ENCODE measurements around the gene CBFA2T3.

Gene CBFA2T3

GRCh38 chr16:88938777-88939244 lies 38.2 kb downstream of the CBFA2T3 start:
- DNase-seq = no peak

- no peak for DNase-seq
Observed at GRCh38 chr16:88938119-88938776, 38.8 kb downstream of the CBFA2T3 start.

GRCh38 chr16:88937206-88937621 lies 39.8 kb downstream of the CBFA2T3 start:
- DNase-seq = no peak

- DNase-seq = no peak
Observed at GRCh38 chr16:88936556-88937205, 40.3 kb downstream of the CBFA2T3 start.

GRCh38 chr16:88936008-88936555 lies 40.9 kb downstream of the CBFA2T3 start:
- no peak for DNase-seq

GRCh38 chr16:88934066-88934667 lies 42.8 kb downstream of the CBFA2T3 start:
- no peak for DNase-seq

GRCh38 chr16:88932929-88933328 lies 44.1 kb downstream of the CBFA2T3 start:
- no peak for DNase-seq

GRCh38 chr16:88931936-88932335 lies 45.1 kb downstream of the CBFA2T3 start:
- DNase-seq = no peak

- no peak for DNase-seq
Observed at GRCh38 chr16:88931373-88931900, 45.6 kb downstream of the CBFA2T3 start.

GRCh38 chr16:88930716-88931115 lies 46.3 kb downstream of the CBFA2T3 start:
- DNase-seq = no peak

GRCh38 chr16:88929091-88929445 lies 47.9 kb downstream of the CBFA2T3 start:
- DNase-seq = no peak

- no peak for DNase-seq
Observed at GRCh38 chr16:88928405-88929090, 48.5 kb downstream of the CBFA2T3 start.

GRCh38 chr16:88927661-88928060 lies 49.3 kb downstream of the CBFA2T3 start:
- DNase-seq = no peak

GRCh38 chr16:88927010-88927409 lies 50.0 kb downstream of the CBFA2T3 start:
- no peak for DNase-seq

GRCh38 chr16:88926374-88926990 lies 50.5 kb downstream of the CBFA2T3 start:
- DNase-seq = no peak

GRCh38 chr16:88925540-88925887 lies 51.5 kb downstream of the CBFA2T3 start:
- no peak for DNase-seq

- no peak for DNase-seq
Observed at GRCh38 chr16:88924834-88925539, 52.0 kb downstream of the CBFA2T3 start.

GRCh38 chr16:88923926-88924833 lies 52.8 kb downstream of the CBFA2T3 start:
- no peak for DNase-seq

- DNase-seq = no peak
Observed at GRCh38 chr16:88923450-88923849, 53.6 kb downstream of the CBFA2T3 start.

GRCh38 chr16:88922826-88923410 lies 54.1 kb downstream of the CBFA2T3 start:
- no peak for DNase-seq

Data from T-helper 2 cell (primary cell).